Measurements from ENCODE around the gene WDR90. TPM values are rescaled to one million over a fixed set of nuclear protein-coding genes. Genes with fewer than 3 reads are reported as not detected.
A peak's percentile ranks its signal among the peaks of the same experiment; 100 is the strongest.

Gene WDR90
- polyA plus RNA-seq, 1 donor from 2014 or later = 32.1 TPM

- Histone ChIP-seq H3K36me3 (ENCODE audit: insufficient read depth, low read length) (no peaks in the 10 kb centered on the region), H3K79me2 (replicated peaks; ENCODE audit: insufficient read depth, low read length) (peaks cover 13% of the 10 kb centered on the region), H2AFZ (ENCODE audit: low read depth, low read length) (no peak overlapping the region), H3F3A (ENCODE audit: insufficient read depth, low read length, poor library complexity, severe bottlenecking) (no peaks in the 10 kb centered on the region), H3K4me3 (ENCODE audit: low read length) (peak overlapping the region; percentile 60), H3K4me2 (ENCODE audit: low read length) (no peak overlapping the region), H3K27me3 (ENCODE audit: insufficient read depth, low read depth, low read length) (no peaks in the 10 kb centered on the region), H3K9me2 (ENCODE audit: insufficient read depth, low read length) (no peaks in the 10 kb centered on the region), H4K20me1 (ENCODE audit: insufficient read depth) (no peaks in the 10 kb centered on the region), H3K9ac (ENCODE audit: low read length) (peak overlapping the region; percentile 51), H3K27ac (ENCODE audit: low read length) (peak overlapping the region; percentile 53), H3K9me3 (ENCODE audit: low read length) (no peaks in the 10 kb centered on the region)
- TF ChIP-seq REST (IDR thresholded peaks at IDR 0.05; ENCODE audit: borderline replicate concordance) (no peak), SMC3 (conservative IDR thresholded peaks at IDR 0.05; ENCODE audit: poor library complexity) (no peak), TAF1 (IDR thresholded peaks at IDR 0.05; ENCODE audit: low read depth) (no peak), EP300 (conservative IDR thresholded peaks at IDR 0.05; ENCODE audit: poor library complexity, severe bottlenecking) (no peak), CTCF (IDR thresholded peaks at IDR 0.05; ENCODE audit: poor library complexity, severe bottlenecking) (no peak), EZH2 (IDR thresholded peaks at IDR 0.05; ENCODE audit: borderline replicate concordance, insufficient read depth, low read length, poor library complexity, severe bottlenecking) (no peak), RAD21 (conservative IDR thresholded peaks at IDR 0.05) (no peak), MXI1 (conservative IDR thresholded peaks at IDR 0.05; ENCODE audit: poor library complexity, severe bottlenecking) (no peak), POLR2AphosphoS5 (IDR thresholded peaks at IDR 0.05) (no peak)
These were observed 67.7 kb downstream of the WDR90 start for GRCh38 chr16:716768-717325.

Other genes starting within 250 kb of the WDR90 start
- 58.8 and 71.8 TPM in 2 replicates for gene DECR2, start 247.5 kb upstream of the WDR90 start, polyA plus RNA-seq
- gene RAB11FIP3, start 223.7 kb upstream of the WDR90 start, polyA plus RNA-seq = 55.0 and 60.4 TPM in 2 replicates
- 11.5 and 15.6 TPM in 2 replicates for gene CAPN15, start 121.7 kb upstream of the WDR90 start, polyA plus RNA-seq
- gene PRR35, start 89.0 kb upstream of the WDR90 start, polyA plus RNA-seq = not detected in 2 replicates
- gene NHLRC4, start 82.4 kb upstream of the WDR90 start, polyA plus RNA-seq = not detected in 2 replicates
- 69.2 and 78.8 TPM in 2 replicates for gene PIGQ, start 79.4 kb upstream of the WDR90 start, polyA plus RNA-seq
- 40.7 and 44.5 TPM in 2 replicates for gene RAB40C, start 59.3 kb upstream of the WDR90 start, polyA plus RNA-seq
- gene WFIKKN1, start 18.4 kb upstream of the WDR90 start, polyA plus RNA-seq = 0.43 and 1.1 TPM in 2 replicates
- 127 and 128 TPM in 2 replicates for gene METTL26, start 13.1 kb upstream of the WDR90 start, polyA plus RNA-seq
- gene MCRIP2, start 7.5 kb upstream of the WDR90 start, polyA plus RNA-seq = 29.1 and 54.1 TPM in 2 replicates
- 132 and 192 TPM in 2 replicates for gene RHOT2, start 18.8 kb downstream of the WDR90 start, polyA plus RNA-seq
- 7.2 and 10.8 TPM in 2 replicates for gene RHBDL1, start 26.3 kb downstream of the WDR90 start, polyA plus RNA-seq
- 120 and 151 TPM in 2 replicates for gene STUB1, start 31.0 kb downstream of the WDR90 start, polyA plus RNA-seq
- gene JMJD8, start 35.0 kb downstream of the WDR90 start, polyA plus RNA-seq = 44.7 and 51.6 TPM in 2 replicates
- 23.0 and 28.8 TPM in 2 replicates for gene WDR24, start 41.0 kb downstream of the WDR90 start, polyA plus RNA-seq
- 3.4 and 6.1 TPM in 2 replicates for gene FBXL16, start 56.4 kb downstream of the WDR90 start, polyA plus RNA-seq
- gene METRN, start 65.8 kb downstream of the WDR90 start, polyA plus RNA-seq = 37.6 and 56.1 TPM in 2 replicates
- 73.4 and 98.7 TPM in 2 replicates for gene ANTKMT, start 71.8 kb downstream of the WDR90 start, polyA plus RNA-seq
- 8.8 and 10.7 TPM in 2 replicates for gene CCDC78, start 77.1 kb downstream of the WDR90 start, polyA plus RNA-seq
- 28.3 and 37.6 TPM in 2 replicates for gene HAGHL, start 77.7 kb downstream of the WDR90 start, polyA plus RNA-seq
- gene CIAO3, start 91.6 kb downstream of the WDR90 start, polyA plus RNA-seq = 57.8 and 62.4 TPM in 2 replicates
- gene MSLN, start 111.4 kb downstream of the WDR90 start, polyA plus RNA-seq = 0.40 and 0.63 TPM in 2 replicates
- gene RPUSD1, start 139.0 kb downstream of the WDR90 start, polyA plus RNA-seq = 42.4 and 44.8 TPM in 2 replicates
- 25.7 and 31.2 TPM in 2 replicates for gene CHTF18, start 139.3 kb downstream of the WDR90 start, polyA plus RNA-seq
- gene GNG13, start 151.4 kb downstream of the WDR90 start, polyA plus RNA-seq = not detected in 2 replicates

Data from neural cell (in vitro differentiated cells).